GM06990 (cell line): ENCODE results near the gene PPARD.
"Not testable (repeated sequence)": the region's sequence is repeated elsewhere in the genome, so short reads cannot be mapped to it uniquely, and the experiment has no call there.

ENCODE experiments used
- DNase-seq: peaks from one replicate; pipeline ENCODE4 v3.0.0-alpha.2; 2011; ENCODE audit not compliant: insufficient read length; ENCODE audit errors: extremely low read depth
- H3K27me3 ChIP-seq: replicated peaks from 2 replicates; pipeline ENCODE4 v1.6.0; 2011; ENCODE audit warnings: low read length; ENCODE audit not compliant: control insufficient read depth, insufficient read depth
- H3K36me3 ChIP-seq: 2 replicates; pipeline ENCODE4 v1.5.1; 2011; ENCODE audit warnings: low read length; ENCODE audit not compliant: control insufficient read depth, insufficient read depth
- H3K4me3 ChIP-seq: replicated peaks from 2 replicates; pipeline ENCODE4 v1.5.1; 2011; ENCODE audit warnings: low read depth, mild to moderate bottlenecking, control low read depth, low read length
- CTCF ChIP-seq: IDR thresholded peaks from 2 replicates; pipeline ENCODE4 v1.5.1; 2011; ENCODE audit warnings: low read length, control low read depth, mild to moderate bottlenecking, inconsistent platforms; ENCODE audit not compliant: insufficient read depth, poor library complexity, severe bottlenecking

Gene PPARD

GRCh38 chr6:35386989-35387388, 44.6 kb downstream of the PPARD start:
- H3K36me3 ChIP-seq = no peaks in the 10 kb centered on the region
- TF ChIP-seq CTCF = no peak
- no peak for DNase-seq

GRCh38 chr6:35388030-35388429, 45.7 kb downstream of the PPARD start:
- no peak for DNase-seq
- H3K27me3 ChIP-seq = no peaks in the 10 kb centered on the region
- H3K36me3 ChIP-seq = no peaks in the 10 kb centered on the region
- no peak for TF ChIP-seq CTCF
- no peak overlapping the region for H3K4me3 ChIP-seq

More at GRCh38 chr6:35386989-35387388, 44.6 kb downstream of the PPARD start:
- no peak overlapping the region for H3K4me3 ChIP-seq
- H3K27me3 ChIP-seq = no peaks in the 10 kb centered on the region

GRCh38 chr6:35388772-35389352, 46.5 kb downstream of the PPARD start:
- no peak for DNase-seq
- Histone ChIP-seq H3K4me3 (no peak overlapping the region), H3K27me3 (no peaks in the 10 kb centered on the region), H3K36me3 (no peaks in the 10 kb centered on the region)
- no peak for TF ChIP-seq CTCF

GRCh38 chr6:35389386-35389785, 47.0 kb downstream of the PPARD start:
- H3K27me3 ChIP-seq, H3K4me3 ChIP-seq, H3K36me3 ChIP-seq, DNase-seq: not testable (repeated sequence)

GRCh38 chr6:35391240-35391968, 49.0 kb downstream of the PPARD start:
- H3K27me3 ChIP-seq = no peaks in the 10 kb centered on the region
- no peaks in the 10 kb centered on the region for H3K36me3 ChIP-seq
- no peak for TF ChIP-seq CTCF
- DNase-seq = no peak
- H3K4me3 ChIP-seq = no peak overlapping the region

- Histone ChIP-seq H3K4me3 (no peak overlapping the region), H3K27me3 (no peaks in the 10 kb centered on the region), H3K36me3 (no peaks in the 10 kb centered on the region)
- TF ChIP-seq CTCF = no peak
- DNase-seq = no peak
Measured at GRCh38 chr6:35392111-35392702, 49.8 kb downstream of the PPARD start.
